OCI-LY7 (cell line): ENCODE data around the gene KCNT1. TPM values are rescaled to one million over a fixed set of nuclear protein-coding genes. Genes with fewer than 3 reads are reported as not detected.

Experiments
- BruUV-seq: library from RNA; stranded (reverse); fragments of 400-500 nt; replicated peaks from 2 replicates; lab custom pipeline; 2021; lab: Mats Ljungman, UMichigan
- CTCF ChIA-PET: fragments of 300-600 bp; sonication (Branson Sonifier 250); formaldehyde crosslinking; loops from one replicate; lab custom pipeline; 2022; ENCODE audit warnings: antibody characterized with exemption; ENCODE audit not compliant: unreplicated experiment; lab: Charles Lee
- POLR2A ChIA-PET: fragments of 300-600 bp; sonication (Branson Sonifier 250); formaldehyde crosslinking; loops from one replicate; lab custom pipeline; 2022; ENCODE audit warnings: antibody characterized with exemption; lab: Charles Lee
- DNase-seq: peaks from one replicate; pipeline ENCODE4 v3.0.0-alpha.2; 2015; ENCODE audit warnings: low spot score
- H2AFZ ChIP-seq: fragments of 200-600 bp; sonication (generic), shearing (Covaris generic); 2 replicates; pipeline ENCODE4 v1.6.1; 2014; ENCODE audit warnings: mild to moderate bottlenecking, antibody characterized with exemption, low read length, moderate library complexity
- H3K27ac ChIP-seq: fragments of 200-600 bp; sonication (generic); 2 replicates; pipeline ENCODE4 v1.5.1; 2014; ENCODE audit warnings: mixed run types, low read depth, mild to moderate bottlenecking, moderate library complexity, low read length, inconsistent platforms; ENCODE audit not compliant: poor library complexity, severe bottlenecking
- H3K36me3 ChIP-seq: fragments of 200-600 bp; sonication (generic); 2 replicates; pipeline ENCODE4 v1.6.1; 2014; ENCODE audit warnings: mild to moderate bottlenecking, antibody characterized with exemption, low read length, moderate library complexity, mixed read lengths; ENCODE audit not compliant: insufficient read depth
- H3K4me1 ChIP-seq: fragments of 200-600 bp; sonication (generic); 2 replicates; pipeline ENCODE4 v1.5.1; 2014; ENCODE audit warnings: mild to moderate bottlenecking, low read length; ENCODE audit not compliant: insufficient read depth, poor library complexity, severe bottlenecking
- H3K4me2 ChIP-seq: fragments of 200-600 bp; sonication (generic); 2 replicates; pipeline ENCODE4 v1.6.1; 2014; ENCODE audit warnings: mild to moderate bottlenecking, low read length
- H3K4me3 ChIP-seq: fragments of 200-600 bp; sonication (generic); 2 replicates; pipeline ENCODE4 v1.5.1; 2014; ENCODE audit warnings: mild to moderate bottlenecking, low read depth, low read length; ENCODE audit not compliant: poor library complexity, severe bottlenecking
- H3K79me2 ChIP-seq: fragments of 200-600 bp; sonication (generic); 2 replicates; pipeline ENCODE4 v1.6.1; 2016; ENCODE audit warnings: low read depth, mild to moderate bottlenecking, low read length, moderate library complexity, mixed read lengths; ENCODE audit not compliant: insufficient read depth
- H3K9me2 ChIP-seq: fragments of 200-600 bp; sonication (generic); 2 replicates; pipeline ENCODE4 v1.6.1; 2016; ENCODE audit warnings: mild to moderate bottlenecking, low read length, mixed read lengths; ENCODE audit not compliant: insufficient read depth
- H3K9me3 ChIP-seq: fragments of 200-600 bp; sonication (generic); 2 replicates; pipeline ENCODE4 v1.6.1; 2014; ENCODE audit warnings: mild to moderate bottlenecking, mixed run types, low read length, mixed read lengths
- H4K20me1 ChIP-seq: fragments of 200-600 bp; sonication (generic); 2 replicates; pipeline ENCODE4 v1.6.1; 2014; ENCODE audit warnings: mild to moderate bottlenecking, antibody characterized with exemption, low read length, moderate library complexity, mixed read lengths; ENCODE audit not compliant: insufficient read depth
- EZH2phosphoT487 ChIP-seq: fragments of 200-600 bp; sonication (generic); IDR thresholded peaks from 2 replicates; pipeline ENCODE4 v1.6.1; 2018; ENCODE audit warnings: low read depth, borderline replicate concordance, mild to moderate bottlenecking, mixed run types, antibody characterized with exemption, low read length, moderate library complexity, mixed read lengths
- intact Hi-C: fragments of 100-400 bp; cut with micrococcal nuclease; formaldehyde crosslinking; loops from one replicate; pipeline ENCODE4 v1.10.0; 2022; ENCODE audit not compliant: unreplicated experiment
- total RNA-seq, 2 experiments: library from RNA; depleted of rRNA in 1 of 2; stranded (reverse); fragments of >200 nt in 1 of 2; shearing (Covaris generic) in 1 of 2; gene quantifications; 2 replicates each; pipeline ENCODE4 v1.2.3, GENCODE V29; 2014 to 2022
- TF ChIP-seq, protein P1 (sequence below): fragments of 200-600 bp; sonication (generic); conservative IDR thresholded peaks from 2 replicates; pipeline ENCODE4 v1.5.1; 2014; ENCODE audit warnings: mild to moderate bottlenecking, antibody characterized with exemption, low read length, moderate library complexity, mixed read lengths

KCNT1 gene
- total RNA-seq, 2 experiments from 2014 or later, result not detected

DNA sequence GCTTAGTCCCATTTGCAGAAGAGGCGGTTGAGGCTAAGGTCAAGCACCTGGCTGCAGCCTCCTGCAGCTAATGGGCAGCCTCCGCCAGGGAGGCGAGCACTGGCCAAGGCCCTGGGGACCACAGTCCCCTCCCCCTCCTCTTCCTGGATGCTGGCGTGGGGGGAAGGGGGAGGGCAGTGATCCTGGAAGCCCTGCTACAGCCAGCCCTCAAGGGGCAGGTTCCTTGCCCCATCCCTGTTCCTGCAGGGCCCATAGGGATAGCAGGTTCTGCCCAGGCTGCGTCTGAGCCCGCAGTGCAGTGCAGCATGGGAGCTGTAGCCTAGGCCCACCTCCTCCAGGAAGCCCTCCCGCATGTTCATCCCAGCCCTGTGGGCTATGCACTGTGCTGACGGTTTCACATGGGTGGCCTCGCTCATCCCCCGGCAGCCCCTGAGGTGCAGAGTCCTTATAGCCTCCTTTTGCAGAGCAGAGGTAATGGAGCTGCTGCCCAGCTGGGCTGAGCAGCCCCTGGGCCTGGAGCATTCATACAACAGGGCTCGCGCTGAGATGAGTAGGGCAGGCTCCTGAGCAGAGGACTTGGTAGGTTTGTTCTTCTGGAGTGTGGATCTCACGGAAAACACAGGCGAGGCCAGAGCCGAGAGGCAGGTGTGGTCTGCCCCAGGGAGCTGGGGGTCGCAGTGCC is 36.0 kb downstream of the KCNT1 start:
- intact Hi-C loops, result no loop called here
- Histone ChIP-seq H3K4me2 (no peak overlapping the region), H3K4me3 (no peak overlapping the region), H3K36me3 (no peaks in the 10 kb centered on the region), H3K9me3 (no peaks in the 10 kb centered on the region), H3K27ac (no peak overlapping the region), H3K4me1 (no peaks in the 10 kb centered on the region), H3K9me2 (no peaks in the 10 kb centered on the region), H2AFZ (no peak overlapping the region), H4K20me1 (no peaks in the 10 kb centered on the region), H3K79me2 (no peaks in the 10 kb centered on the region)
- POLR2A ChIA-PET, result no interaction called here
- CTCF ChIA-PET, result no interaction called here
- TF ChIP-seq, protein P1, sequence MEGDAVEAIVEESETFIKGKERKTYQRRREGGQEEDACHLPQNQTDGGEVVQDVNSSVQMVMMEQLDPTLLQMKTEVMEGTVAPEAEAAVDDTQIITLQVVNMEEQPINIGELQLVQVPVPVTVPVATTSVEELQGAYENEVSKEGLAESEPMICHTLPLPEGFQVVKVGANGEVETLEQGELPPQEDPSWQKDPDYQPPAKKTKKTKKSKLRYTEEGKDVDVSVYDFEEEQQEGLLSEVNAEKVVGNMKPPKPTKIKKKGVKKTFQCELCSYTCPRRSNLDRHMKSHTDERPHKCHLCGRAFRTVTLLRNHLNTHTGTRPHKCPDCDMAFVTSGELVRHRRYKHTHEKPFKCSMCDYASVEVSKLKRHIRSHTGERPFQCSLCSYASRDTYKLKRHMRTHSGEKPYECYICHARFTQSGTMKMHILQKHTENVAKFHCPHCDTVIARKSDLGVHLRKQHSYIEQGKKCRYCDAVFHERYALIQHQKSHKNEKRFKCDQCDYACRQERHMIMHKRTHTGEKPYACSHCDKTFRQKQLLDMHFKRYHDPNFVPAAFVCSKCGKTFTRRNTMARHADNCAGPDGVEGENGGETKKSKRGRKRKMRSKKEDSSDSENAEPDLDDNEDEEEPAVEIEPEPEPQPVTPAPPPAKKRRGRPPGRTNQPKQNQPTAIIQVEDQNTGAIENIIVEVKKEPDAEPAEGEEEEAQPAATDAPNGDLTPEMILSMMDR, result no peak
- TF ChIP-seq EZH2phosphoT487, result no peak
- no peak for DNase-seq
- BruUV-seq, result no TSS peak

DNA sequence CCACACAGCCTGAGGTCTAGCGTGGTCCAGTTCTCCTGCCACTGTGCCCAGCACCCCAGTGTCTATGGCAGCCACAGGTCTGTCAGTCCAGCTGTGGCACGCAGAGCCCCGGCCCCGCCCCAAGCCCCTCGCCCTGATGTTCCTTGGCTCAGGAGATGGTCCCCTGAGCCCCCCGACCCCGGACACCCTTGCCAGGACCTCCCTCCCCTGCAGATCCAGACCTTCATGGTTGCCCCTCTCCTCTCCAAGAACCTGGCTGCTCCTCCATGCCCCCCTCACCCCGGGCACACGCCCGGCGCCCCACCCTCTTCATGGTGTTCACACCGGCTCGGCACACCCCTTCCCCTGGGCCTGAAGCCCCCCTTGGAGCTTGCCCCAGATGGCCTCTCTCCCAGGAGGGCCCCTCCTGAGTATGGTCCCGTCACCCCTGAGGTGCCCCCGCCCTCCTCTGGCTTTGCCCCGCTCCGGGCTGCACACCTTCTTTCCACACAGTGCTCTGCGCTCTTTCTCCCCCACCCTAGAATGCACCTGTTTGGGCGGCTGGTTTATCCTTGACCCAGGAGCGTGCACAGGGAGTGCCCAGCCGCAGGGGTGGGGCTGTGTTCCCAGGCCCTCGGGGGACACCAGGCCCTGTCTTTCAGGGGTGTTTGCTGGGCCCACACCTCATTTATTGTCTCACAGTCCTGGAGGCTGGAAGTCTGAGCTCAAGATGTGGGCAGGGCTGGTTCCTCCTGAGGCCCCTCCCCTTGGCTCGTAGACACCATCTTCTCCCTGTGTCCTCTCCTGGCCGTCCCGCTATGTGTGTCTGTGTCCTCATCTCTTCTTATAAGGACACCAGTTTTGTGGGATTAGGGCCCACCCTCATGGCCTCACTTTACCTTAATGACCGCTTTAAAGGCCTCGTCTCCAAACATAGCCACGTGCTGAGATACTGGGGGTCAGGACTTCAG is 37.6 kb downstream of the KCNT1 start:
- CTCF ChIA-PET, result no interaction called here
- H3K9me3 ChIP-seq, result no peaks in the 10 kb centered on the region

More for the DNA sequence above, 37.6 kb downstream of the KCNT1 start:
- no peak for DNase-seq
- Histone ChIP-seq H3K27ac (no peak overlapping the region), H3K79me2 (no peaks in the 10 kb centered on the region), H3K4me1 (no peaks in the 10 kb centered on the region), H3K9me2 (no peaks in the 10 kb centered on the region), H2AFZ (no peak overlapping the region), H3K4me3 (no peak overlapping the region), H3K36me3 (no peaks in the 10 kb centered on the region), H4K20me1 (no peaks in the 10 kb centered on the region), H3K4me2 (no peak overlapping the region)
- POLR2A ChIA-PET, result no interaction called here
- intact Hi-C loops, result no loop called here
- TF ChIP-seq EZH2phosphoT487, result no peak
- TF ChIP-seq, protein P1, result no peak
- no TSS peak for BruUV-seq
